Liver (tissue), 3 donors: ENCODE measurements around the gene SPTB.

Source experiments
- GABPA ChIP-seq, 2 donors: IDR thresholded peaks in 1 of 2; conservative IDR thresholded peaks in 1 of 2; 2 replicates each; pipeline ENCODE4 v1.6.1; 2016; ENCODE audit warnings: antibody characterized with exemption in 2 of 2, mild to moderate bottlenecking in 1 of 2, moderate library complexity in 1 of 2
- RAD21 ChIP-seq, 2 donors: IDR thresholded peaks; 2 replicates each; pipeline ENCODE4 v1.6.1; 2016; ENCODE audit warnings: antibody characterized with exemption in 2 of 2, mild to moderate bottlenecking in 2 of 2
- RXRA ChIP-seq, 2 donors: IDR thresholded peaks; 2 replicates each; pipeline ENCODE4 v1.6.1; 2017 to 2018; ENCODE audit warnings: antibody characterized with exemption in 2 of 2, mild to moderate bottlenecking in 1 of 2
- TAF1 ChIP-seq: conservative IDR thresholded peaks from 2 replicates; pipeline ENCODE4 v1.6.1; 2016; ENCODE audit warnings: antibody characterized with exemption, mild to moderate bottlenecking
- TF ChIP-seq, protein P1 (sequence below): fragments of 150-350 bp; IDR thresholded peaks from 2 replicates; pipeline ENCODE4 v1.5.1; 2017; ENCODE audit warnings: improper control_type of control experiment, low read depth, low read length; ENCODE audit not compliant: missing input control
- TF ChIP-seq, protein P2 (sequence below): IDR thresholded peaks from 2 replicates; pipeline ENCODE4 v1.6.1; 2016; ENCODE audit warnings: antibody characterized with exemption
- TF ChIP-seq, protein P3 (sequence below): IDR thresholded peaks from 2 replicates; pipeline ENCODE4 v1.6.1; 2016; ENCODE audit warnings: antibody characterized with exemption, mild to moderate bottlenecking
- TF ChIP-seq, protein P4 (sequence below): IDR thresholded peaks from 2 replicates; pipeline ENCODE4 v1.6.1; 2016; ENCODE audit warnings: antibody characterized with exemption
- donor health status: healthy.
- donor health status: healthy.

DNA sequence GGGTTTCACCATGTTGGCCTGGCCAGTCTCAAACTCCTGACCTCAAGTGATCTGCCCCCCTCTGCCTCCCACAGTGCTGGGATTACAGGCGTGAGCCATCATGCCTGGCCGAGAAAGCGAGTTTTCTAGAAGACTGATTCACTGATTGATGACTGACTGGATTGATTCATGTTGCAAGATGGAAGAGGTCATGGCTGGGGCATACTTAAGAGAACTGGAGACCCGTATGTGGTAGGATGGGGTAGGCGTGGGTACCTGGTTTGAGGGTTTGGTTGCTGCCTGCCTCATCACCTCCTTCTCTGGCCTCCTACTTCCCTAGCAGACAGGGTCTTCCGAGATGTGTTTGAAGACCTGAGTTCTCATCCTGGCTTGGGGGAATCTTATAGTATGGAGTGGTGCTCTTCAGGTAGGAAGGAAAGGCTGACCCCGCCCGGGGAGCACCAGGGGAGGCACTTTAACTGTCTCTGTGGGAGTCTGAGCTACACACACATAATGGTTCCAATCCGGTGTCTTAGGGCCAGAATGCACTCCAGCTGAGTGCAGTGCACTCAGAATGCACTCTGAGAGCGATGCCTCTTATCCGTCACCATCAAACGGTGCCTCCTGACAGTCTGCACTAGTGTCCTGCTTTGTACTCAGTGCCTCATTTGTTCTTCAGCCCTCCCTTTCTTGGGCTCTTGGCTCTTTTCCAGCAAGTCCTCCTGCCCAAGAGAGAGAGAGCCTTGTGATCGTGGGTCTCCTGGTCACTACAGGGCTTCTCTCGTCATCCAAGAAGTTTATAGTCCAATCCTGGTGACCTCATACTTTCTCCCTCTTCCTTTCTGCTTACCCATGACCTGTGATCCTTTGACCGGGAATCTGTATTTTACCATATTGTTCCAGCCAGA lies 155.8 kb downstream of the SPTB start:
- no peak for TF ChIP-seq RAD21 (IDR thresholded peaks at IDR 0.05)
- TF ChIP-seq, protein P1, sequence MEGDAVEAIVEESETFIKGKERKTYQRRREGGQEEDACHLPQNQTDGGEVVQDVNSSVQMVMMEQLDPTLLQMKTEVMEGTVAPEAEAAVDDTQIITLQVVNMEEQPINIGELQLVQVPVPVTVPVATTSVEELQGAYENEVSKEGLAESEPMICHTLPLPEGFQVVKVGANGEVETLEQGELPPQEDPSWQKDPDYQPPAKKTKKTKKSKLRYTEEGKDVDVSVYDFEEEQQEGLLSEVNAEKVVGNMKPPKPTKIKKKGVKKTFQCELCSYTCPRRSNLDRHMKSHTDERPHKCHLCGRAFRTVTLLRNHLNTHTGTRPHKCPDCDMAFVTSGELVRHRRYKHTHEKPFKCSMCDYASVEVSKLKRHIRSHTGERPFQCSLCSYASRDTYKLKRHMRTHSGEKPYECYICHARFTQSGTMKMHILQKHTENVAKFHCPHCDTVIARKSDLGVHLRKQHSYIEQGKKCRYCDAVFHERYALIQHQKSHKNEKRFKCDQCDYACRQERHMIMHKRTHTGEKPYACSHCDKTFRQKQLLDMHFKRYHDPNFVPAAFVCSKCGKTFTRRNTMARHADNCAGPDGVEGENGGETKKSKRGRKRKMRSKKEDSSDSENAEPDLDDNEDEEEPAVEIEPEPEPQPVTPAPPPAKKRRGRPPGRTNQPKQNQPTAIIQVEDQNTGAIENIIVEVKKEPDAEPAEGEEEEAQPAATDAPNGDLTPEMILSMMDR: no peak
- TF ChIP-seq RXRA (IDR thresholded peaks at IDR 0.05): no peak
- TF ChIP-seq, protein P2, sequence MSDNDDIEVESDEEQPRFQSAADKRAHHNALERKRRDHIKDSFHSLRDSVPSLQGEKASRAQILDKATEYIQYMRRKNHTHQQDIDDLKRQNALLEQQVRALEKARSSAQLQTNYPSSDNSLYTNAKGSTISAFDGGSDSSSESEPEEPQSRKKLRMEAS: no peak
- no peak for TF ChIP-seq TAF1
- no peak for TF ChIP-seq GABPA (IDR thresholded peaks at IDR 0.05 in 1 of 2, conservative IDR thresholded peaks at IDR 0.05 in 1 of 2)
- TF ChIP-seq, protein P3, sequence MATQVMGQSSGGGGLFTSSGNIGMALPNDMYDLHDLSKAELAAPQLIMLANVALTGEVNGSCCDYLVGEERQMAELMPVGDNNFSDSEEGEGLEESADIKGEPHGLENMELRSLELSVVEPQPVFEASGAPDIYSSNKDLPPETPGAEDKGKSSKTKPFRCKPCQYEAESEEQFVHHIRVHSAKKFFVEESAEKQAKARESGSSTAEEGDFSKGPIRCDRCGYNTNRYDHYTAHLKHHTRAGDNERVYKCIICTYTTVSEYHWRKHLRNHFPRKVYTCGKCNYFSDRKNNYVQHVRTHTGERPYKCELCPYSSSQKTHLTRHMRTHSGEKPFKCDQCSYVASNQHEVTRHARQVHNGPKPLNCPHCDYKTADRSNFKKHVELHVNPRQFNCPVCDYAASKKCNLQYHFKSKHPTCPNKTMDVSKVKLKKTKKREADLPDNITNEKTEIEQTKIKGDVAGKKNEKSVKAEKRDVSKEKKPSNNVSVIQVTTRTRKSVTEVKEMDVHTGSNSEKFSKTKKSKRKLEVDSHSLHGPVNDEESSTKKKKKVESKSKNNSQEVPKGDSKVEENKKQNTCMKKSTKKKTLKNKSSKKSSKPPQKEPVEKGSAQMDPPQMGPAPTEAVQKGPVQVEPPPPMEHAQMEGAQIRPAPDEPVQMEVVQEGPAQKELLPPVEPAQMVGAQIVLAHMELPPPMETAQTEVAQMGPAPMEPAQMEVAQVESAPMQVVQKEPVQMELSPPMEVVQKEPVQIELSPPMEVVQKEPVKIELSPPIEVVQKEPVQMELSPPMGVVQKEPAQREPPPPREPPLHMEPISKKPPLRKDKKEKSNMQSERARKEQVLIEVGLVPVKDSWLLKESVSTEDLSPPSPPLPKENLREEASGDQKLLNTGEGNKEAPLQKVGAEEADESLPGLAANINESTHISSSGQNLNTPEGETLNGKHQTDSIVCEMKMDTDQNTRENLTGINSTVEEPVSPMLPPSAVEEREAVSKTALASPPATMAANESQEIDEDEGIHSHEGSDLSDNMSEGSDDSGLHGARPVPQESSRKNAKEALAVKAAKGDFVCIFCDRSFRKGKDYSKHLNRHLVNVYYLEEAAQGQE: no peak
- TF ChIP-seq, protein P4, sequence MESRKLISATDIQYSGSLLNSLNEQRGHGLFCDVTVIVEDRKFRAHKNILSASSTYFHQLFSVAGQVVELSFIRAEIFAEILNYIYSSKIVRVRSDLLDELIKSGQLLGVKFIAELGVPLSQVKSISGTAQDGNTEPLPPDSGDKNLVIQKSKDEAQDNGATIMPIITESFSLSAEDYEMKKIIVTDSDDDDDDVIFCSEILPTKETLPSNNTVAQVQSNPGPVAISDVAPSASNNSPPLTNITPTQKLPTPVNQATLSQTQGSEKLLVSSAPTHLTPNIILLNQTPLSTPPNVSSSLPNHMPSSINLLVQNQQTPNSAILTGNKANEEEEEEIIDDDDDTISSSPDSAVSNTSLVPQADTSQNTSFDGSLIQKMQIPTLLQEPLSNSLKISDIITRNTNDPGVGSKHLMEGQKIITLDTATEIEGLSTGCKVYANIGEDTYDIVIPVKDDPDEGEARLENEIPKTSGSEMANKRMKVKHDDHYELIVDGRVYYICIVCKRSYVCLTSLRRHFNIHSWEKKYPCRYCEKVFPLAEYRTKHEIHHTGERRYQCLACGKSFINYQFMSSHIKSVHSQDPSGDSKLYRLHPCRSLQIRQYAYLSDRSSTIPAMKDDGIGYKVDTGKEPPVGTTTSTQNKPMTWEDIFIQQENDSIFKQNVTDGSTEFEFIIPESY: no peak
